Measurements from ENCODE around the gene DAZAP1. TPM values are rescaled to one million over a fixed set of nuclear protein-coding genes. Genes with fewer than 3 reads are reported as not detected.

DAZAP1 gene
- polyA plus RNA-seq, 2 donors: 64.9 to 75.3 TPM

GRCh38 chr19:1399079-1399478 lies 8.3 kb upstream of the DAZAP1 start:
- no peak overlapping the region for H3K4me3 ChIP-seq (ENCODE audit: low read depth in 1 of 2, low read length in 2 of 2)
- H3K9me3 ChIP-seq (ENCODE audit: control insufficient read depth in 2 of 2, insufficient read depth in 1 of 2, low read depth in 1 of 2, low read length in 1 of 2): no peaks in the 10 kb centered on the region
- WGBS, 2 donors: 81 to 82% methylated on average over 15 to 19 of the region's 19 CpGs
- H3K27me3 ChIP-seq (ENCODE audit: control insufficient read depth in 1 of 2, insufficient read depth in 2 of 2, low read length in 2 of 2): no peaks in the 10 kb centered on the region
- peaks cover 14 to 27% of the 10 kb centered on the region in 2 donors for H3K4me1 ChIP-seq (ENCODE audit: control insufficient read depth in 2 of 2, insufficient read depth in 2 of 2, low read length in 1 of 2)
- no peaks in the 10 kb centered on the region for H3K36me3 ChIP-seq (ENCODE audit: control insufficient read depth in 2 of 2, insufficient read depth in 2 of 2, low read length in 1 of 2)
- no peak overlapping the region for H3K27ac ChIP-seq (ENCODE audit: low read depth in 2 of 2, low read length in 1 of 2)

DNA sequence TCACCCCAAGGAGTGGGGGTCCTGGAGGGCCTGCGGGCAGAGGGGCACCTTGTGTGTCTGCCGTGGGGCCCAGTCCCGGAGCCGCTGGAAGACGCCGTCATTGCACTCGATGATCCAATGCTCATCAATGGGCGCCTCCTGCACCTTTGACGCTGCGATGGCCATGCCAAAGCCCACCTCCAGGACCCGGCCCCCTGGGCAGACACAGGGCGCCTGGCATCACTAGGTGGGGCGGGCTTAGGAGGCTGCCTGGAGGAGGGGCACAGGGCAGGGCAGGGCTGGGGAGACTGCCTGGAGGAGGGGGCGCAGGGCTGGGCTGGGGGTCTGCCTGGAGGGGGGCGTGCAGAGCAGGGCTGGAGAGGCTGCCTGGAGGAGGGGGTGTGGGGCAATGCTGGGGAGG lies 7.6 kb upstream of the DAZAP1 start:
- H3K4me1 ChIP-seq (ENCODE audit: control insufficient read depth in 2 of 2, insufficient read depth in 2 of 2, low read length in 1 of 2): peaks cover 11 to 21% of the 10 kb centered on the region in 2 donors
- H3K9me3 ChIP-seq (ENCODE audit: control insufficient read depth in 2 of 2, insufficient read depth in 1 of 2, low read depth in 1 of 2, low read length in 1 of 2): no peaks in the 10 kb centered on the region
- no peaks in the 10 kb centered on the region for H3K36me3 ChIP-seq (ENCODE audit: control insufficient read depth in 2 of 2, insufficient read depth in 2 of 2, low read length in 1 of 2)
- no peak overlapping the region for H3K27ac ChIP-seq (ENCODE audit: low read depth in 2 of 2, low read length in 1 of 2)
- no peaks in the 10 kb centered on the region for H3K27me3 ChIP-seq (ENCODE audit: control insufficient read depth in 1 of 2, insufficient read depth in 2 of 2, low read length in 2 of 2)
- 90 to 92% methylated on average over 15 of the region's 15 CpGs for WGBS, 2 donors
- no peak overlapping the region for H3K4me3 ChIP-seq (ENCODE audit: low read depth in 1 of 2, low read length in 2 of 2)

DNA sequence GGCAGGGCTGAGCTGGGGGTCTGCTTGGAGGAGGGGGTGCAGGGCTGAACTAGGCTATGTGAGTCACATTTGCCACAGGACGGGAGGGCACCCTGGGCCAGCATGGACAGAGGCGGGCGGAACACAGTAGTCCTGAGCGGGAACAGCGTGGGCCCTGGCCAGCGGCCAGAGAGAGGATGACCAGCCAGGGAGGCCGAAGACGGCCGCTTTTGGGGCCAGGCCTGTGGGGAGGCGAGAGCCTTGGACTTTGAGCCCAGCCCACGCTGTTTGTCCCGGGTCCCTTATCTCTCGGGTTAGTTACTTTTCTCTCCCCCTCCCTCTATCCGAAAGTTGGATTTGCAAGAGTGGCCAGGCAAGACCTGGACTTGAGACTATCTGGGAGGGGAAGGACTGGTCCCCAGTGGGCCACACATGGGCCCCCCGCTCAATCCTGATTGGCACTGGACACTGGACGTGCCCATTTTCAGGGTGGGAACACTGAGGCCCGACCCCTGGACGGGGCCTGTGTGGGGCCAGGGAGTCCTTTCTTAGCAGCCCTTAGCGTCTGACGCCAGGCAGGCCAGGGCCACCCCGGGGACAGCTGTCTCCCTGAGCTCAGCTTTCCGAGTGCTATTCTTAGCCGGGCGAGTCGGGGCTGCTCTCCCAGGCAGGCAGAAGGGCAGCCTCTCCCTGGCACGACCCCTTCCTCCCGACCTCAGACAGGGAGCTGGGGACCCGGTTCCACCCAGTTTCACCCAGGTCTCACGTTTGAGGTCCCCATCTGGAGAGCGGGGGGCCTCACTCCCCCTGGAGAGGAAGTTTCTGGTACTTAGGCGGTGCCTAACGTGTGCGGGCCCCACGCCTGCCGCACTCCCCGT lies 6.9 kb upstream of the DAZAP1 start:
- Histone ChIP-seq H3K4me1 (ENCODE audit: control insufficient read depth in 2 of 2, insufficient read depth in 2 of 2, low read length in 1 of 2) (peaks cover 10 to 14% of the 10 kb centered on the region in 2 donors), H3K27ac (ENCODE audit: low read depth in 2 of 2, low read length in 1 of 2) (no peak overlapping the region), H3K4me3 (ENCODE audit: low read depth in 1 of 2, low read length in 2 of 2) (peak overlapping the region; percentile 45 to 62)

GRCh38 chr19:1401138-1401888 lies 6.1 kb upstream of the DAZAP1 start, which contains the start of gene GAMT:
GAMT (minus strand) TSS chr19:1401542; CDS start chr19:1401476, 66 bp downstream.
- no peaks in the 10 kb centered on the region for H3K36me3 ChIP-seq (ENCODE audit: control insufficient read depth in 2 of 2, insufficient read depth in 2 of 2, low read length in 1 of 2)
- H3K4me1 ChIP-seq (ENCODE audit: control insufficient read depth in 2 of 2, insufficient read depth in 2 of 2, low read length in 1 of 2): peaks cover 7 to 8% of the 10 kb centered on the region in 2 donors
- H3K27me3 ChIP-seq (ENCODE audit: control insufficient read depth in 1 of 2, insufficient read depth in 2 of 2, low read length in 2 of 2): no peaks in the 10 kb centered on the region
- no peaks in the 10 kb centered on the region for H3K9me3 ChIP-seq (ENCODE audit: control insufficient read depth in 2 of 2, insufficient read depth in 1 of 2, low read depth in 1 of 2, low read length in 1 of 2)
- H3K27ac ChIP-seq (ENCODE audit: low read depth in 2 of 2, low read length in 1 of 2): peak within 1 kb of the TSS in 1 of 2 donors; percentile 28
- 1 to 2% methylated on average over 41 to 87 of the region's 87 CpGs for WGBS, 2 donors
- H3K4me3 ChIP-seq (ENCODE audit: low read depth in 1 of 2, low read length in 2 of 2): peak within 1 kb of the TSS; percentile 45 to 62

More for the DNA sequence above, 6.9 kb upstream of the DAZAP1 start:
- H3K9me3 ChIP-seq (ENCODE audit: control insufficient read depth in 2 of 2, insufficient read depth in 1 of 2, low read depth in 1 of 2, low read length in 1 of 2): no peaks in the 10 kb centered on the region
- WGBS, 2 donors: 19 to 21% methylated on average over 33 to 36 of the region's 36 CpGs
- no peaks in the 10 kb centered on the region for H3K36me3 ChIP-seq (ENCODE audit: control insufficient read depth in 2 of 2, insufficient read depth in 2 of 2, low read length in 1 of 2)
- no peaks in the 10 kb centered on the region for H3K27me3 ChIP-seq (ENCODE audit: control insufficient read depth in 1 of 2, insufficient read depth in 2 of 2, low read length in 2 of 2)

GRCh38 chr19:1401889-1402217 lies 5.5 kb upstream of the DAZAP1 start:
- Histone ChIP-seq H3K27ac (ENCODE audit: low read depth in 2 of 2, low read length in 1 of 2) (no peak overlapping the region), H3K9me3 (ENCODE audit: control insufficient read depth in 2 of 2, insufficient read depth in 1 of 2, low read depth in 1 of 2, low read length in 1 of 2) (no peaks in the 10 kb centered on the region), H3K4me3 (ENCODE audit: low read depth in 1 of 2, low read length in 2 of 2) (no peak overlapping the region), H3K36me3 (ENCODE audit: control insufficient read depth in 2 of 2, insufficient read depth in 2 of 2, low read length in 1 of 2) (no peaks in the 10 kb centered on the region), H3K4me1 (ENCODE audit: control insufficient read depth in 2 of 2, insufficient read depth in 2 of 2, low read length in 1 of 2) (peaks cover 3 to 7% of the 10 kb centered on the region in 2 donors), H3K27me3 (ENCODE audit: control insufficient read depth in 1 of 2, insufficient read depth in 2 of 2, low read length in 2 of 2) (no peaks in the 10 kb centered on the region)
- WGBS, 2 donors: 57 to 60% methylated on average over 11 of the region's 11 CpGs

DNA sequence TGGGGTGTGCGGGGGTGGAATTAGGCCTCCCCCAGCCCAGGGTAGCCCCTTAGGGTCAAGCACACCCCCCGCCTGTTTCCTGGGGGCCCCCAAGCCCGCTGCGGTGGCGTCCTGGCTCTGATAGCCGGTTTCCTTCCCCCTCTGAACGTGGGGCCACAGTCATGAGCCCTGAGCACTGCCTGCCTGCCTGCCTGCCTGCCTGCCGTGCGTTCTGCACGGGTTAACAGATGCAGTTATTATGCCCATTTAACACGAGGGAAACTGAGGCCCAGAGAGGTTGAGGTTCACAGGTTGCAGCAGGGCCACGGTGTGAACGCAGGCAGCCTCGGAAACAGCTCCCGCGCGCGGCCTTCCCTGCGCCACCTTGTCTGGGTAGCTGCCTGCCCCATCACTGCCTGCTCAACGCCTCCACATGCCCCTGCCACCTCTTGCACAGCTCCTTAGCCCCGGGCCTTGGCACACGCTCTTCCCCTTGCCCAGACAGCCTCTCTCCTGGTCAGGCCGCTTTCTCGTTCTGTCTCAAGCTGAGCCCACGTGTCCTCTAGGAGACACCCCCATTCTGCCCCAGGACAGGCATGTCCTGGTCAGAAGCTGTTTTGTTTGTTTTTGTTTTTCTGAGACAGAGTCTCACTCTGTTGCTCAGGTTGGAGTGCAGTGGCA lies 4.8 kb upstream of the DAZAP1 start:
- H3K4me1 ChIP-seq (ENCODE audit: control insufficient read depth in 2 of 2, insufficient read depth in 2 of 2, low read length in 1 of 2): peaks cover 3 to 7% of the 10 kb centered on the region in 2 donors
- 38 to 43% methylated on average over 24 to 25 of the region's 25 CpGs for WGBS, 2 donors
- H3K36me3 ChIP-seq (ENCODE audit: control insufficient read depth in 2 of 2, insufficient read depth in 2 of 2, low read length in 1 of 2): no peaks in the 10 kb centered on the region
- no peaks in the 10 kb centered on the region for H3K27me3 ChIP-seq (ENCODE audit: control insufficient read depth in 1 of 2, insufficient read depth in 2 of 2, low read length in 2 of 2)
- no peak overlapping the region for H3K4me3 ChIP-seq (ENCODE audit: low read depth in 1 of 2, low read length in 2 of 2)
- H3K9me3 ChIP-seq (ENCODE audit: control insufficient read depth in 2 of 2, insufficient read depth in 1 of 2, low read depth in 1 of 2, low read length in 1 of 2): no peaks in the 10 kb centered on the region
- H3K27ac ChIP-seq (ENCODE audit: low read depth in 2 of 2, low read length in 1 of 2): peak overlapping the region in 1 of 2 donors; percentile 38

DNA sequence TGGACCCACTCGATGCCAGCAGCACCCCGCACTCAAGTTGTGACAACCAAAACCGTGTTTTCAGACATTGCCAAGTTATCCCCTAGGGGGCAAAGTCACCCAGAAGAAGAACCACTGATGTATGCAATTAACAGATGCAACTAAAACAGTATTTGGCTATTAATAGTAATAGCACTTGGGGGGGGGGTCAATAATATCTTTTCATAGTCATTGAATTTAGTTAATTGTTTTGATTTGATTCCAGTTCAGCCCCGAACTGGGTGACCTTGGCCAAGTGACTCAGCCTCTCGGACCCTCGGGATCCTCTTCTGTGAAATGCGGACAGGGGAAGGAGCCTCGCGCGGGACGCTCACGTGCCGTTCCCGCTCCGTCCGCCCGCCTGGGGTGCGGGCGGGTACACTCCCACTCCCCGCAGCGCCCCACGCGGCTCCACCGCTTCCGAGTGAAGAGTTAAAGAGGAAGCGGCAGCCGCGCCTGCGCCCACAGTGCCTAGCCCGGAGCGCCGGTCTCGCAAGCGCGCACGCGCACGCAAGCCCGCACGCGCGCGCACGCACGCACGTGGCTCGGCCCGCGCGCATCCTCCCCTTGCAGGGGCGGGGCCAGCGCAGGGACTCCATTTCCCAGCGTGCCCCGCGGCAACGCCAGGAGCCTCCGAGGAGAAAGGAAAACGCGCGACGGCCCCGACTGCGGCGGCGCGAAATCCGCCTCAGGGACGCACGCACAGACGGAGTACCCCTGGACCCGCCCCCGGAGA lies 435 bp upstream of the DAZAP1 start:
- 1% methylated on average over 49 to 72 of the region's 72 CpGs for WGBS, 2 donors
- Histone ChIP-seq H3K4me3 (ENCODE audit: low read depth in 1 of 2, low read length in 2 of 2) (peak overlapping the region; percentile 87 to 97), H3K36me3 (ENCODE audit: control insufficient read depth in 2 of 2, insufficient read depth in 2 of 2, low read length in 1 of 2) (peaks cover 0 to 3% of the 10 kb centered on the region in 2 donors), H3K27ac (ENCODE audit: low read depth in 2 of 2, low read length in 1 of 2) (peak overlapping the region; percentile 88 to 97), H3K27me3 (ENCODE audit: control insufficient read depth in 1 of 2, insufficient read depth in 2 of 2, low read length in 2 of 2) (no peaks in the 10 kb centered on the region), H3K4me1 (ENCODE audit: control insufficient read depth in 2 of 2, insufficient read depth in 2 of 2, low read length in 1 of 2) (peaks cover 23 to 31% of the 10 kb centered on the region in 2 donors), H3K9me3 (ENCODE audit: control insufficient read depth in 2 of 2, insufficient read depth in 1 of 2, low read depth in 1 of 2, low read length in 1 of 2) (no peaks in the 10 kb centered on the region)

DNA sequence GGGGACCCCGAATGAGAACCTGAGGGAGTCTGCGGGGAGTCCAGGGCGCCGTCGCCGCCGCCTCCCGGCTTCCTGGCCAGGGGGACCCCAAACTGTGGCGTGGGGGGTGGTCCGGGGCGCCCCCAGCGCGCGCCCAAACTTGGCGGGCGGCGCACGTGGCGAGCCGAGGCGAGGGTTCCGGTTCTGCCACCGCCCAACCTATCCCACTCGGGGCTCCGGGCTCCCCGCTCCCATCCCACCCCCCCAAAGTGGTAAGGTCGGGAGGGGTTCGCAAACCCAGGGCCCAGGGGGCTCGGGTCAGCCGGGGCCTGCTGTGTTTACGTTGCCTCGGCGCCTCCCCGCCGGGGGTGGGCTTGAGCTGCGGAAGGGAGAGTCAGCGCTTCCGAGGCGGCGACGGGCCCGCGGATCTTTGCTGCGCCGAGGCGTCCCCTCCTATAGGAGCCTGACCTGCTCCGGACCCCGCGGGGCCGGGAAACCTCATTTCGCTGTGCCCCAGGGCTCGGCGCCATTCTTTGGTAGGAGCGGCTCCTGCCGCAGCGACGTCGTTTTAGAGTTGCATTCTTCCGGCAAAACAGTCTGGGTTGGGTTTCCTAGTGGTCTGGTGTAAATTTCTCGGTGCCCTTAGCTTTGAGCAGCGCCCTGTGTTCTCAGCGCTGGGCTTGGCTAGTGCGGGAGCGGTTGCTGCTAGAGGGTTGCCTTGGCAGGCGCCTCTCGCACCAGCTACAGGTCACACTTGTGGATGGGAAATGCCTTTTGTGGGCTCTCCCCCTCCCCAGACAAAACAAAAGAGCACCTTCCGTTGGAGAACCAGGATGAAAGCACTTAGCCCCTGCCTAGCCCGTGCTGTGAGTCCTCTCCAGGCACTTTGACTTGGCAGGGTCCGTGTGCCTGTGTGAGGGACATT lies 1.2 kb downstream of the DAZAP1 start:
- Histone ChIP-seq H3K27ac (ENCODE audit: low read depth in 2 of 2, low read length in 1 of 2) (peak overlapping the region; percentile 95 to 97), H3K27me3 (ENCODE audit: control insufficient read depth in 1 of 2, insufficient read depth in 2 of 2, low read length in 2 of 2) (no peaks in the 10 kb centered on the region), H3K9me3 (ENCODE audit: control insufficient read depth in 2 of 2, insufficient read depth in 1 of 2, low read depth in 1 of 2, low read length in 1 of 2) (no peaks in the 10 kb centered on the region), H3K4me1 (ENCODE audit: control insufficient read depth in 2 of 2, insufficient read depth in 2 of 2, low read length in 1 of 2) (peaks cover 29 to 40% of the 10 kb centered on the region in 2 donors), H3K36me3 (ENCODE audit: control insufficient read depth in 2 of 2, insufficient read depth in 2 of 2, low read length in 1 of 2) (peaks cover 0 to 15% of the 10 kb centered on the region in 2 donors), H3K4me3 (ENCODE audit: low read depth in 1 of 2, low read length in 2 of 2) (peak overlapping the region; percentile 87 to 97)
- 0 to 1% methylated on average over 63 to 69 of the region's 69 CpGs for WGBS, 2 donors
